DND-41 (cell line): Measurements from ENCODE around the gene LYPD1.

Experiments used
- CTCF ChIP-seq: IDR thresholded peaks from 2 replicates; pipeline ENCODE4 v1.5.1; 2012; ENCODE audit warnings: borderline replicate concordance, low read length, moderate library complexity, mild to moderate bottlenecking; ENCODE audit not compliant: poor library complexity, severe bottlenecking; ENCODE audit errors: extremely low read depth
- EZH2 ChIP-seq: IDR thresholded peaks from 3 replicates; pipeline ENCODE4 v1.6.1; 2012; ENCODE audit warnings: borderline replicate concordance, low read depth, mild to moderate bottlenecking, moderate library complexity, low read length, inconsistent platforms; ENCODE audit not compliant: severe bottlenecking

- TF ChIP-seq CTCF: no peak
- no peak for TF ChIP-seq EZH2
Measured at GRCh38 chr2:132703396-132703795, 33.4 kb upstream of the LYPD1 start.
